ENCODE results near the gene RIPOR2. TPM values are rescaled to one million over a fixed set of nuclear protein-coding genes. Genes with fewer than 3 reads are reported as not detected.

RIPOR2 gene
- total and polyA plus RNA-seq, 2 donors (not counting 3 experiments of a cell fraction or from before 2014, with no cell fraction given), result 0.10 TPM; not detected in 1

DNA sequence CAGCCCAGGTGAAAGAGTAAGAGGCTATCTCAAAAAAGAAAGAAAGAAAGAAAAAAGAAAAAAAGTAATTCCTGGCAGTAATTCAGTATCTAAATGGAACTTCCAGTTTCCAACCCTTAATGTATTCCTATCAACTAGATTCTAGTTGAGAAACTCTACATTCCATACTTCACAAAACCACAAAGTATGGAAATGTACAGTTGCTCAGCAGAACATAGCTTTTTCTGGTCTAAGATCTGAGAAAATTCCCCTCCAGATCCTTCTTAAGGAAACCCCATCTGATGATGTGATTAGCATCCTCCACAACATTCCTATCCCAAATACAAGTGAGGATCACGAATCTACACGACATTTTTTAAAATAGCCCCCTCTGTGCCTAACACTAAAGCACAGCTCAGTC is 140.7 kb downstream of the RIPOR2 start:
- H3K36me3 ChIP-seq (ENCODE audit: control insufficient read depth in 2 of 2, extremely low read depth in 1 of 2, insufficient read depth in 2 of 2, low read length in 2 of 2), result no peaks in the 10 kb centered on the region
- no peak overlapping the region for H3K27ac ChIP-seq (ENCODE audit: insufficient read depth, low read depth, low read length)
- H3K9me3 ChIP-seq (replicated peaks; ENCODE audit: control insufficient read depth, insufficient read depth, low read length), result no peaks in the 10 kb centered on the region
- no peak overlapping the region for H2AFZ ChIP-seq (ENCODE audit: low read depth, low read length)
- BruUV-seq (replicated peaks), result no TSS peak
- ChIA-PET POLR2A (no interaction called here), CTCF (interaction anchor here (0.9 kb wide), 1 partner anchor 10 kb away, joined by 3 read pairs; no protein-coding TSS in a partner anchor)
- H3K9ac ChIP-seq (replicated peaks; ENCODE audit: extremely low read depth, insufficient read depth, low read length), result no peak overlapping the region
- no peaks in the 10 kb centered on the region for H3K9me1 ChIP-seq (replicated peaks; ENCODE audit: control insufficient read depth, extremely low read depth, insufficient read depth, low read length)
- dilution Hi-C loops (cut with MboI; ENCODE audit: extremely low pct_ligation_motif_present, low sequenced_read_pairs) (no loop called here), intact Hi-C loops (cut with micrococcal nuclease) (no loop called here)
- TF ChIP-seq EZH2 (IDR thresholded peaks at IDR 0.05; ENCODE audit: borderline replicate concordance, low read depth, low read length, severe bottlenecking), result no peak
- FAIRE-seq (no peak), DNase-seq (ENCODE audit: low read depth, low spot score) (no peak)
- no peaks in the 10 kb centered on the region for H3K27me3 ChIP-seq (ENCODE audit: control insufficient read depth in 2 of 2, insufficient read depth in 2 of 2, low read length in 2 of 2)
- no peaks in the 10 kb centered on the region for H3K79me2 ChIP-seq (ENCODE audit: control insufficient read depth, insufficient read depth, low read length)
- no peak overlapping the region for H3K4me2 ChIP-seq (ENCODE audit: insufficient read depth, low read length)
- no peaks in the 10 kb centered on the region for H3K4me1 ChIP-seq (ENCODE audit: control insufficient read depth, extremely low read depth, insufficient read depth, low read length)
- no peak overlapping the region for H3K4me3 ChIP-seq (replicated peaks in 1 of 3; ENCODE audit: insufficient read depth in 1 of 3, low read depth in 1 of 3, low read length in 3 of 3)
- no peaks in the 10 kb centered on the region for H4K20me1 ChIP-seq (replicated peaks; ENCODE audit: control insufficient read depth, extremely low read depth, insufficient read depth, low read length)

DNA sequence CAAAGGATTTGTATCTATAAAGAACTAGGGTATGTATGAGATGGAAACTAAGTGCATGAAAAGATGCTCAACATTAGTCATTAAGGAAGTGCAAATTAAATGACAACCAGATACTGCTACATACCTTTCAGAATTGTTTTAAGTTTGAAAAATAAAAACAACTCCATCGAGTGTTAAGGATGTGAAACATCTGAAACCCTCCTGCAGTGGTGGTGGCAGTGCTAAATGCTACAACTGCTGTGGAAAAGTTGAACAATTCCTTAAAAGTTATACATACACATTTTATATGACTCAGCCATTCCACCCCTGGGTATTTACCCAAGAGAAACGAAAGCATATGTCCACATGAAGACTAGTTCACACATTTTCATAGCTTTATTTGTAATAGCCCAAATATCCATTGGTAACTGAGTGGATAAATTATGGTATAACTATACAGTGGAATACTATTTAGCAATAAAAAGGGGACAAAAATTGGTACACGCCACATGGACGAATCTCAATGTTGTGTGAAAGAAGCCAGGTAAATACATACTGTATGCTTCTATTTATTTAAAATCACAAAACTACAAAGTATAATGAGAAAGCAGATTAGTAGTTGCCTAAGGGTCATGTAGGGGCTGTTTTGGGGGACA is 147.6 kb downstream of the RIPOR2 start:
- TF ChIP-seq EZH2 (IDR thresholded peaks at IDR 0.05; ENCODE audit: borderline replicate concordance, low read depth, low read length, severe bottlenecking), result no peak
- TF ChIP-seq, protein P1, sequence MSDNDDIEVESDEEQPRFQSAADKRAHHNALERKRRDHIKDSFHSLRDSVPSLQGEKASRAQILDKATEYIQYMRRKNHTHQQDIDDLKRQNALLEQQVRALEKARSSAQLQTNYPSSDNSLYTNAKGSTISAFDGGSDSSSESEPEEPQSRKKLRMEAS (IDR thresholded peaks at IDR 0.05; ENCODE audit: insufficient read depth, insufficient read length), result no peak
- TF ChIP-seq FOS (IDR thresholded peaks at IDR 0.05; ENCODE audit: borderline replicate concordance, insufficient read depth, low read length), result no peak
- no peak for TF ChIP-seq MYC (IDR thresholded peaks at IDR 0.05; ENCODE audit: low read depth, low read length)
- TF ChIP-seq JUN (IDR thresholded peaks at IDR 0.05; ENCODE audit: borderline replicate concordance, insufficient read depth, insufficient read length, low read depth), result no peak
- TF ChIP-seq POLR2AphosphoS5 (IDR thresholded peaks at IDR 0.05; ENCODE audit: insufficient read depth, low read depth, low read length), result no peak
- no peak for TF ChIP-seq POLR2A (IDR thresholded peaks at IDR 0.05; ENCODE audit: low read depth, low read length)
- TF ChIP-seq, protein P2, sequence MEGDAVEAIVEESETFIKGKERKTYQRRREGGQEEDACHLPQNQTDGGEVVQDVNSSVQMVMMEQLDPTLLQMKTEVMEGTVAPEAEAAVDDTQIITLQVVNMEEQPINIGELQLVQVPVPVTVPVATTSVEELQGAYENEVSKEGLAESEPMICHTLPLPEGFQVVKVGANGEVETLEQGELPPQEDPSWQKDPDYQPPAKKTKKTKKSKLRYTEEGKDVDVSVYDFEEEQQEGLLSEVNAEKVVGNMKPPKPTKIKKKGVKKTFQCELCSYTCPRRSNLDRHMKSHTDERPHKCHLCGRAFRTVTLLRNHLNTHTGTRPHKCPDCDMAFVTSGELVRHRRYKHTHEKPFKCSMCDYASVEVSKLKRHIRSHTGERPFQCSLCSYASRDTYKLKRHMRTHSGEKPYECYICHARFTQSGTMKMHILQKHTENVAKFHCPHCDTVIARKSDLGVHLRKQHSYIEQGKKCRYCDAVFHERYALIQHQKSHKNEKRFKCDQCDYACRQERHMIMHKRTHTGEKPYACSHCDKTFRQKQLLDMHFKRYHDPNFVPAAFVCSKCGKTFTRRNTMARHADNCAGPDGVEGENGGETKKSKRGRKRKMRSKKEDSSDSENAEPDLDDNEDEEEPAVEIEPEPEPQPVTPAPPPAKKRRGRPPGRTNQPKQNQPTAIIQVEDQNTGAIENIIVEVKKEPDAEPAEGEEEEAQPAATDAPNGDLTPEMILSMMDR (IDR thresholded peaks at IDR 0.05; ENCODE audit: extremely low read depth in 1 of 2, insufficient read depth in 1 of 2, low read depth in 1 of 2, low read length in 2 of 2), result no peak
- TF ChIP-seq GATA2 (IDR thresholded peaks at IDR 0.05; ENCODE audit: insufficient read depth, insufficient read length, low read depth, low read length), result no peak
- Histone ChIP-seq H3K9me3 (replicated peaks; ENCODE audit: control insufficient read depth, insufficient read depth, low read length) (no peaks in the 10 kb centered on the region), H3K36me3 (ENCODE audit: control insufficient read depth in 2 of 2, extremely low read depth in 1 of 2, insufficient read depth in 2 of 2, low read length in 2 of 2) (peaks cover 3 to 9% of the 10 kb centered on the region in 2 experiments), H3K9ac (replicated peaks; ENCODE audit: extremely low read depth, insufficient read depth, low read length) (no peak overlapping the region), H3K27ac (ENCODE audit: insufficient read depth, low read depth, low read length) (no peak overlapping the region), H4K20me1 (replicated peaks; ENCODE audit: control insufficient read depth, extremely low read depth, insufficient read depth, low read length) (no peaks in the 10 kb centered on the region), H2AFZ (ENCODE audit: low read depth, low read length) (no peak overlapping the region), H3K4me1 (ENCODE audit: control insufficient read depth, extremely low read depth, insufficient read depth, low read length) (no peaks in the 10 kb centered on the region), H3K4me3 (replicated peaks in 1 of 3; ENCODE audit: insufficient read depth in 1 of 3, low read depth in 1 of 3, low read length in 3 of 3) (no peak overlapping the region), H3K9me1 (replicated peaks; ENCODE audit: control insufficient read depth, extremely low read depth, insufficient read depth, low read length) (no peaks in the 10 kb centered on the region), H3K79me2 (ENCODE audit: control insufficient read depth, insufficient read depth, low read length) (no peaks in the 10 kb centered on the region), H3K27me3 (ENCODE audit: control insufficient read depth in 2 of 2, insufficient read depth in 2 of 2, low read length in 2 of 2) (no peaks in the 10 kb centered on the region), H3K4me2 (ENCODE audit: insufficient read depth, low read length) (no peak overlapping the region)
- FAIRE-seq, result no peak
- DNase-seq (ENCODE audit: low read depth, low spot score), result no peak
- intact Hi-C loops (cut with micrococcal nuclease) (no loop called here), dilution Hi-C loops (cut with MboI; ENCODE audit: extremely low pct_ligation_motif_present, low sequenced_read_pairs) (no loop called here)
- POLR2A ChIA-PET, result no interaction called here
- no TSS peak for BruUV-seq (replicated peaks)
- CTCF ChIA-PET, result no interaction called here

Measured in endothelial cell of umbilical vein (primary cell).